Measurements from ENCODE around the gene TMEM164. TPM values are rescaled to one million over a fixed set of nuclear protein-coding genes. Genes with fewer than 3 reads are reported as not detected.

Gene TMEM164
- total RNA-seq, 2 donors from 2014 or later = 18.0 to 20.2 TPM

- ATAC-seq (ENCODE audit: insufficient number of reproducible peaks, low FRiP score, low read depth) = no peak
- peaks cover 9 to 33% of the 10 kb centered on the region in 2 donors for H3K4me1 ChIP-seq (ENCODE audit: control insufficient read depth in 1 of 2, low read depth in 2 of 2)
- H3K27ac ChIP-seq = peak overlapping the region; percentile 12 to 30
- DNase-seq (ENCODE audit: low spot score) = no peak
- H3K27me3 ChIP-seq (replicated peaks; ENCODE audit: insufficient read depth) = no peaks in the 10 kb centered on the region
- H3K9me3 ChIP-seq = no peaks in the 10 kb centered on the region
- H3K36me3 ChIP-seq = no peaks in the 10 kb centered on the region
- no peak overlapping the region for H3K4me3 ChIP-seq
- no peak for TF ChIP-seq CTCF (IDR thresholded peaks at IDR 0.05)
Measured at GRCh38 chrX:110086916-110087484, 84.1 kb downstream of the TMEM164 start.

GRCh38 chrX:110087485-110088356, 84.8 kb downstream of the TMEM164 start:
- Histone ChIP-seq H3K9me3 (no peaks in the 10 kb centered on the region), H3K27me3 (replicated peaks; ENCODE audit: insufficient read depth) (no peaks in the 10 kb centered on the region), H3K36me3 (no peaks in the 10 kb centered on the region), H3K4me1 (ENCODE audit: control insufficient read depth in 1 of 2, low read depth in 2 of 2) (peaks cover 5 to 32% of the 10 kb centered on the region in 2 donors), H3K4me3 (no peak overlapping the region), H3K27ac (peak overlapping the region; percentile 12 to 30)
- DNase-seq (ENCODE audit: low spot score) (no peak), ATAC-seq (ENCODE audit: insufficient number of reproducible peaks, low FRiP score, low read depth) (no peak)
- TF ChIP-seq CTCF (IDR thresholded peaks at IDR 0.05) = no peak

GRCh38 chrX:110089656-110090403, 86.9 kb downstream of the TMEM164 start:
- ATAC-seq (ENCODE audit: insufficient number of reproducible peaks, low FRiP score, low read depth) (no peak), DNase-seq (ENCODE audit: low spot score) (no peak)
- H3K27ac ChIP-seq = no peak overlapping the region
- no peak overlapping the region for H3K4me3 ChIP-seq
- H3K9me3 ChIP-seq = no peaks in the 10 kb centered on the region
- H3K27me3 ChIP-seq (replicated peaks; ENCODE audit: insufficient read depth) = no peaks in the 10 kb centered on the region
- no peaks in the 10 kb centered on the region for H3K36me3 ChIP-seq
- H3K4me1 ChIP-seq (ENCODE audit: control insufficient read depth in 1 of 2, low read depth in 2 of 2) = peaks cover 5 to 25% of the 10 kb centered on the region in 2 donors
- no peak for TF ChIP-seq CTCF (IDR thresholded peaks at IDR 0.05)

- DNase-seq (ENCODE audit: low spot score) (no peak), ATAC-seq (ENCODE audit: insufficient number of reproducible peaks, low FRiP score, low read depth) (no peak)
- Histone ChIP-seq H3K27ac (no peak overlapping the region), H3K4me1 (ENCODE audit: control insufficient read depth in 1 of 2, low read depth in 2 of 2) (no peaks in the 10 kb centered on the region), H3K27me3 (replicated peaks; ENCODE audit: insufficient read depth) (no peaks in the 10 kb centered on the region), H3K9me3 (no peaks in the 10 kb centered on the region), H3K4me3 (no peak overlapping the region), H3K36me3 (no peaks in the 10 kb centered on the region)
- TF ChIP-seq CTCF (IDR thresholded peaks at IDR 0.05) = no peak
Measured at GRCh38 chrX:110097920-110098319, 95.0 kb downstream of the TMEM164 start.

- no peak for TF ChIP-seq CTCF (IDR thresholded peaks at IDR 0.05)
Measured at GRCh38 chrX:110103344-110103743, 100.4 kb downstream of the TMEM164 start.

More at GRCh38 chrX:110103344-110103743, 100.4 kb downstream of the TMEM164 start:
- Histone ChIP-seq H3K27me3 (replicated peaks; ENCODE audit: insufficient read depth) (no peaks in the 10 kb centered on the region), H3K4me3 (no peak overlapping the region), H3K27ac (no peak overlapping the region), H3K36me3 (no peaks in the 10 kb centered on the region), H3K4me1 (ENCODE audit: control insufficient read depth in 1 of 2, low read depth in 2 of 2) (no peaks in the 10 kb centered on the region), H3K9me3 (no peaks in the 10 kb centered on the region)
- ATAC-seq (ENCODE audit: insufficient number of reproducible peaks, low FRiP score, low read depth) = no peak
- no peak for DNase-seq (ENCODE audit: low spot score)

All from thoracic aorta (tissue), 2 donors.